ENCODE data around the gene C2CD5. TPM values are rescaled to one million over a fixed set of nuclear protein-coding genes. Genes with fewer than 3 reads are reported as not detected.

The C2CD5 gene
- total and polyA plus RNA-seq, 2 of the 13 experiments (the other 11 are each of a cell fraction or from before 2014, with no cell fraction given) = 12.6 to 14.6 TPM

DNA sequence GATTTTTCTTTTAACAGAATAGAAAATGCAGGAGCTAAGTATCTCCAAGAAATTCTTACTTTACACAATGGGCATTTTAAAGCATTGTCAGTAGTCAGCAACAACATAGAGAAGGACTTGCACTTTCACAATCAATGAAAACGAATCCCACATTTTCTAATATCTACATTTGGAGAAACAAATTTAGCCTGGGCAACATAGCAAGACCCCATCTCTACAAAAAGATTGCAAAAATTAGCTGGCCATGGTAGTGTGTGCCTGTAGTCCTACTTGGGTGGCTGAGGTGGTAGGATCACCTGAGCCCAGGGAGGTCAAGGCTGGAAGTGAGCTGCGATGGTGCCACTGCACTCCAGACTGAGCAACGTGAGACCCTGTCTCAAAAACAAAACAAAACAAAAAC, 30.6 kb upstream of the C2CD5 start:
- TF ChIP-seq ZNF121 (CRISPR knock-in tag; IDR thresholded peaks at IDR 0.05) (peak; percentile 78), MAFG (CRISPR knock-in tag; IDR thresholded peaks at IDR 0.05) (no peak), HIVEP1 (CRISPR knock-in tag; IDR thresholded peaks at IDR 0.05) (no peak)
- TF ChIP-seq, protein P1, sequence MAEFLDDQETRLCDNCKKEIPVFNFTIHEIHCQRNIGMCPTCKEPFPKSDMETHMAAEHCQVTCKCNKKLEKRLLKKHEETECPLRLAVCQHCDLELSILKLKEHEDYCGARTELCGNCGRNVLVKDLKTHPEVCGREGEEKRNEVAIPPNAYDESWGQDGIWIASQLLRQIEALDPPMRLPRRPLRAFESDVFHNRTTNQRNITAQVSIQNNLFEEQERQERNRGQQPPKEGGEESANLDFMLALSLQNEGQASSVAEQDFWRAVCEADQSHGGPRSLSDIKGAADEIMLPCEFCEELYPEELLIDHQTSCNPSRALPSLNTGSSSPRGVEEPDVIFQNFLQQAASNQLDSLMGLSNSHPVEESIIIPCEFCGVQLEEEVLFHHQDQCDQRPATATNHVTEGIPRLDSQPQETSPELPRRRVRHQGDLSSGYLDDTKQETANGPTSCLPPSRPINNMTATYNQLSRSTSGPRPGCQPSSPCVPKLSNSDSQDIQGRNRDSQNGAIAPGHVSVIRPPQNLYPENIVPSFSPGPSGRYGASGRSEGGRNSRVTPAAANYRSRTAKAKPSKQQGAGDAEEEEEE (CRISPR knock-in tag; IDR thresholded peaks at IDR 0.05; ENCODE audit: borderline replicate concordance) = no peak
- CTCF ChIA-PET (ENCODE audit: low intra/inter-chr PET ratio, low total read pairs) = no interaction called here
- intact Hi-C loops (cut with micrococcal nuclease; ENCODE audit: unreplicated experiment) (no loop called here), in situ Hi-C loops (cut with HindIII; ENCODE audit: extremely low pct_ligation_motif_present, low pct_unique_long_range_greater_than_20kb) (no loop called here)
- Histone ChIP-seq H3K36me3 (replicated peaks in 1 of 2; ENCODE audit: control insufficient read depth in 1 of 2, insufficient read depth in 2 of 2, low read length in 2 of 2) (no peaks in the 10 kb centered on the region), H3K4me3 (replicated peaks in 1 of 3; ENCODE audit: insufficient read depth in 1 of 3, low read depth in 2 of 3, low read length in 3 of 3) (no peak overlapping the region), H2AFZ (ENCODE audit: low read length) (no peak overlapping the region), H3K79me2 (ENCODE audit: insufficient read depth, low read length) (no peaks in the 10 kb centered on the region), H3K9ac (ENCODE audit: insufficient read depth, low read depth, low read length) (no peak overlapping the region), H3K4me2 (ENCODE audit: low read depth, low read length) (no peak overlapping the region), H3K27ac (ENCODE audit: extremely low read length, insufficient read depth, low read length) (no peak overlapping the region), H3K27me3 (ENCODE audit: control insufficient read depth in 1 of 2, insufficient read depth in 2 of 2, low read length in 2 of 2) (no peaks in the 10 kb centered on the region; a peak in 1 of 5 replicates), H3K4me1 (ENCODE audit: insufficient read depth, low read length) (no peaks in the 10 kb centered on the region), H4K20me1 (ENCODE audit: insufficient read depth, low read length) (no peaks in the 10 kb centered on the region), H3K9me3 (ENCODE audit: low read length) (no peaks in the 10 kb centered on the region)
- no peak for ATAC-seq
- WGBS (ENCODE audit: low lambda C conversion rate) = 35% methylated on average over 3 of the region's 3 CpGs
- BruUV-seq (replicated peaks) = no TSS peak
- FAIRE-seq = no peak
- POLR2A ChIA-PET = no interaction called here
- no peak for DNase-seq (ENCODE audit: low spot score)

DNA sequence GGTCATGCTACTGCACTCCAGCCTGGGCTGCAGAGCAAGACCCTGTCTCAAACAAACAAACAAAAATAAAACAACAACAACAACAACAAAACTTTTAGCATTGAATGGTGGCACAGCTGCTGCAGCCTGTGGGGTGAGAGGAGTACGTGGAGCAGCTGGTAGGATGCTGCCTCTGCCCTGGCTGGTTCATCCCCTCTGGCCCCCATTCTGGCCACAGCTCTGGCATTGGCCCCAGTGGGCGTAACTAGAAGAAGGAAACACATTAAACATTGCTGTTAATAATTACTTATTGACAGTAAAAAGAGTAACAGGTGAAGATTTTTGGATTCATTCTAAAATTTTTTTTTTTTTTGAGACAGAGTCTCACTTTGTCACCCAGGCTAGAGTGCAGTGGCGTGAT, 28.8 kb upstream of the C2CD5 start:
- WGBS (ENCODE audit: low lambda C conversion rate) = 41% methylated on average over 3 of the region's 3 CpGs
- Histone ChIP-seq H3K27me3 (ENCODE audit: control insufficient read depth in 1 of 2, insufficient read depth in 2 of 2, low read length in 2 of 2) (no peaks in the 10 kb centered on the region; a peak in 1 of 5 replicates), H3K4me1 (ENCODE audit: insufficient read depth, low read length) (no peaks in the 10 kb centered on the region), H3K9ac (ENCODE audit: insufficient read depth, low read depth, low read length) (no peak overlapping the region), H3K36me3 (replicated peaks in 1 of 2; ENCODE audit: control insufficient read depth in 1 of 2, insufficient read depth in 2 of 2, low read length in 2 of 2) (no peaks in the 10 kb centered on the region), H3K9me3 (ENCODE audit: low read length) (no peaks in the 10 kb centered on the region), H3K4me2 (ENCODE audit: low read depth, low read length) (no peak overlapping the region), H4K20me1 (ENCODE audit: insufficient read depth, low read length) (no peaks in the 10 kb centered on the region), H3K27ac (ENCODE audit: extremely low read length, insufficient read depth, low read length) (no peak overlapping the region), H3K79me2 (ENCODE audit: insufficient read depth, low read length) (no peaks in the 10 kb centered on the region), H3K4me3 (replicated peaks in 1 of 3; ENCODE audit: insufficient read depth in 1 of 3, low read depth in 2 of 3, low read length in 3 of 3) (no peak overlapping the region), H2AFZ (ENCODE audit: low read length) (no peak overlapping the region)
- DNase-seq (ENCODE audit: low spot score) (no peak), ATAC-seq (no peak), FAIRE-seq (no peak)
- in situ Hi-C loops (cut with HindIII; ENCODE audit: extremely low pct_ligation_motif_present, low pct_unique_long_range_greater_than_20kb) = no loop called here
- ChIA-PET CTCF (ENCODE audit: low intra/inter-chr PET ratio, low total read pairs) (no interaction called here), POLR2A (no interaction called here)
- intact Hi-C loops (cut with micrococcal nuclease; ENCODE audit: unreplicated experiment) = no loop called here
- BruUV-seq (replicated peaks) = no TSS peak
- TF ChIP-seq ZNF17 (CRISPR knock-in tag; IDR thresholded peaks at IDR 0.05) = no peak
- TF ChIP-seq NCOR1 (IDR thresholded peaks at IDR 0.05; ENCODE audit: borderline replicate concordance, low read length) = no peak
- TF ChIP-seq ZNF333 (CRISPR knock-in tag; IDR thresholded peaks at IDR 0.05; ENCODE audit: borderline replicate concordance) = no peak
- TF ChIP-seq KLF16 (CRISPR knock-in tag; IDR thresholded peaks at IDR 0.05) = no peak
- TF ChIP-seq, protein P2, sequence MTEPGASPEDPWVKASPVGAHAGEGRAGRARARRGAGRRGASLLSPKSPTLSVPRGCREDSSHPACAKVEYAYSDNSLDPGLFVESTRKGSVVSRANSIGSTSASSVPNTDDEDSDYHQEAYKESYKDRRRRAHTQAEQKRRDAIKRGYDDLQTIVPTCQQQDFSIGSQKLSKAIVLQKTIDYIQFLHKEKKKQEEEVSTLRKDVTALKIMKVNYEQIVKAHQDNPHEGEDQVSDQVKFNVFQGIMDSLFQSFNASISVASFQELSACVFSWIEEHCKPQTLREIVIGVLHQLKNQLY (CRISPR knock-in tag; IDR thresholded peaks at IDR 0.05) = no peak
